Thymus (tissue), 14 donors: ENCODE data around the gene DUSP1. TPM values are rescaled to one million over a fixed set of nuclear protein-coding genes. Genes with fewer than 3 reads are reported as not detected.

Experiments
- DNase-seq, 9 donors: peaks; one replicate each; pipeline ENCODE4 v3.0.0-alpha.2; 2013; ENCODE audit warnings: low spot score in 9 of 9, low read depth in 6 of 9, missing footprints in 1 of 9
- H3K27ac ChIP-seq, 2 donors: one replicate each; pipeline ENCODE4 v1.5.1; 2013; ENCODE audit warnings: control low read depth in 1 of 2, low read depth in 1 of 2, low read length in 1 of 2, mild to moderate bottlenecking in 1 of 2, moderate library complexity in 1 of 2
- H3K27me3 ChIP-seq, 2 donors: one replicate each; pipeline ENCODE4 v1.5.1; 2013; ENCODE audit warnings: low read length in 1 of 2; ENCODE audit not compliant: control insufficient read depth in 2 of 2, insufficient read depth in 1 of 2
- H3K36me3 ChIP-seq, 2 donors: one replicate each; pipeline ENCODE4 v1.5.1; 2013; ENCODE audit warnings: low read length in 1 of 2, mild to moderate bottlenecking in 1 of 2, moderate library complexity in 1 of 2; ENCODE audit not compliant: control insufficient read depth in 2 of 2, insufficient read depth in 2 of 2
- H3K4me1 ChIP-seq, 2 donors: one replicate each; pipeline ENCODE4 v1.5.1; 2013; ENCODE audit warnings: low read length in 2 of 2; ENCODE audit not compliant: control insufficient read depth in 2 of 2, insufficient read depth in 2 of 2
- H3K4me3 ChIP-seq, 2 donors: one replicate each; pipeline ENCODE4 v1.5.1; 2013; ENCODE audit warnings: low read length in 2 of 2, control low read depth in 1 of 2, mild to moderate bottlenecking in 1 of 2
- H3K9me3 ChIP-seq, 2 donors: one replicate each; pipeline ENCODE4 v1.5.1; 2013; ENCODE audit warnings: low read length in 1 of 2, mild to moderate bottlenecking in 1 of 2; ENCODE audit not compliant: control insufficient read depth in 2 of 2, insufficient read depth in 1 of 2
- WGBS: extraction: QIAGEN DNeasy Blood & Tissue Kit; methylation state at CpG from one replicate; pipeline ENCODE4 v1.1.7; 2013; 5-methylcytosine and 5-hydroxymethylcytosine counted together
- long read RNA-seq, 10 donors: transcript quantifications; one replicate each; lab custom pipeline, GENCODE V29; 2026
- polyA plus RNA-seq: library from polyadenylated mRNA; stranded (reverse); fragments of 200-250 nt; gene quantifications from one replicate; pipeline ENCODE4 v1.2.3, GENCODE V29; 2013
- total RNA-seq: library from RNA; stranded (reverse); fragments of 120-200 nt; gene quantifications from one replicate; pipeline ENCODE4 v1.2.4, GENCODE V29; 2013
- donor health status: healthy.

DUSP1 gene, protein sequence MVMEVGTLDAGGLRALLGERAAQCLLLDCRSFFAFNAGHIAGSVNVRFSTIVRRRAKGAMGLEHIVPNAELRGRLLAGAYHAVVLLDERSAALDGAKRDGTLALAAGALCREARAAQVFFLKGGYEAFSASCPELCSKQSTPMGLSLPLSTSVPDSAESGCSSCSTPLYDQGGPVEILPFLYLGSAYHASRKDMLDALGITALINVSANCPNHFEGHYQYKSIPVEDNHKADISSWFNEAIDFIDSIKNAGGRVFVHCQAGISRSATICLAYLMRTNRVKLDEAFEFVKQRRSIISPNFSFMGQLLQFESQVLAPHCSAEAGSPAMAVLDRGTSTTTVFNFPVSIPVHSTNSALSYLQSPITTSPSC
- total RNA-seq (54.1 TPM), polyA plus RNA-seq (272 TPM)
- long read RNA-seq, donor 1, partial matches to known transcripts: 0 of 1 reads
- long read RNA-seq, donor 1, other reads (novel, unspliced or antisense): 0 of 1 reads
- long read RNA-seq, donor 2: 0 reads
- long read RNA-seq, donor 3, transcript DUSP1-201 (4 exons, 2,019 nt): major isoform, 46 of 53 reads
- long read RNA-seq, donor 3, partial matches to known transcripts: 0 of 53 reads
- long read RNA-seq, donor 3, other reads (novel, unspliced or antisense): 7 of 53 reads
- long read RNA-seq, donor 4, partial matches to known transcripts: 0 of 3 reads
- long read RNA-seq, donor 4, other reads (novel, unspliced or antisense): 0 of 3 reads
- long read RNA-seq, donor 5, transcript DUSP1-201 (4 exons, 2,019 nt): major isoform, 54 of 54 reads
- long read RNA-seq, donor 5, partial matches to known transcripts: 0 of 54 reads
- long read RNA-seq, donor 5, other reads (novel, unspliced or antisense): 0 of 54 reads
- long read RNA-seq, donor 6, transcript DUSP1-201 (4 exons, 2,019 nt): major isoform, 41 of 60 reads
- long read RNA-seq, donor 6, partial matches to known transcripts: 19 of 60 reads
- long read RNA-seq, donor 6, other reads (novel, unspliced or antisense): 0 of 60 reads
- long read RNA-seq, donor 7, transcript DUSP1-201 (4 exons, 2,019 nt): major isoform, 39 of 47 reads
- long read RNA-seq, donor 7, partial matches to known transcripts: 0 of 47 reads
- long read RNA-seq, donor 7, other reads (novel, unspliced or antisense): 8 of 47 reads
- long read RNA-seq, donor 8, transcript DUSP1-201 (4 exons, 2,019 nt): major isoform, 18 of 18 reads
- long read RNA-seq, donor 8, partial matches to known transcripts: 0 of 18 reads
- long read RNA-seq, donor 8, other reads (novel, unspliced or antisense): 0 of 18 reads
- long read RNA-seq, donor 9, transcript DUSP1-201 (4 exons, 2,019 nt): major isoform, 8 of 8 reads
- long read RNA-seq, donor 9, partial matches to known transcripts: 0 of 8 reads
- long read RNA-seq, donor 9, other reads (novel, unspliced or antisense): 0 of 8 reads
- long read RNA-seq, donor 10, transcript DUSP1-201 (4 exons, 2,019 nt): major isoform, 24 of 44 reads
- long read RNA-seq, donor 10, partial matches to known transcripts: 20 of 44 reads
- long read RNA-seq, donor 10, other reads (novel, unspliced or antisense): 0 of 44 reads

DNA sequence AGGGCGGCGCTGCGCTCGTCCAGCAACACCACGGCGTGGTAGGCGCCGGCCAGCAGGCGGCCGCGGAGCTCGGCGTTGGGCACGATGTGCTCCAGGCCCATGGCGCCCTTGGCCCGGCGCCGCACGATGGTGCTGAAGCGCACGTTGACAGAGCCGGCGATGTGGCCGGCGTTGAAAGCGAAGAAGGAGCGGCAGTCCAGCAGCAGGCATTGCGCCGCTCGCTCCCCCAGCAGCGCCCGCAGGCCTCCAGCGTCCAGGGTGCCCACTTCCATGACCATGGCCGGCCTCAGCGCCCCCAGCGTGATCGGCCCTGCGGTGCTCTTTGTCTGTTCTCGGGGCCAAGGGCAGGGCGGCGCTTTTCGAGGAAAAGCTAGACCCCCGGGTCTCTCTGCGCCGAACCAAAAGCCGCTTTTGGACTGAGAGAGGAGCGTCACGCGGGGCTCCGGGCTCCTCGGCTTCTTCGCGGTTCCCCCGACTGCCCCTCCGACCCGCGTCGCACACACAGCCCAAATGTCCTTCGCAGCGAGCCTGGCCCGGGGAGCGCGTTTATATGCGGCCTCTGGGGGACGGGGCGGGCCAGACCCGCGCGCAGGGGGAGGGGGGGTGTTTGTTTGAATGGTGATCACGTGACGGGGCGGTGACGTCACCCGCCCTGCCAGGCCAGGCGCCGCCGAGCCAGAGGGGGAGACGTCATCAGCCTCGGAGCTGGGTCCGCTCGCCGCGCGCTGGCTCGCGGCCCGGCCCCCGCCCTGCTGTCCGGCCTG lies at the start of gene DUSP1:
Gene DUSP1, minus strand, starts transcription at position 521 of the 764 bp plus-strand sequence. Its CDS starts 243 bp downstream, at position 278.
- Histone ChIP-seq H3K27me3 (peaks cover 0 to 2% of the 10 kb centered on the region in 2 donors), H3K36me3 (peaks cover 16 to 28% of the 10 kb centered on the region in 2 donors), H3K4me1 (peaks cover 39 to 71% of the 10 kb centered on the region in 2 donors), H3K9me3 (peaks cover 0 to 5% of the 10 kb centered on the region in 2 donors), H3K27ac (peak within 1 kb of the TSS; percentile 93 to 98), H3K4me3 (peak within 1 kb of the TSS; percentile 88 to 96)
- WGBS: under 1% methylated on average over 89 of the region's 89 CpGs
- peak in 8 of 9 donors; percentile 84 to 96 (median 92) for DNase-seq

DNA sequence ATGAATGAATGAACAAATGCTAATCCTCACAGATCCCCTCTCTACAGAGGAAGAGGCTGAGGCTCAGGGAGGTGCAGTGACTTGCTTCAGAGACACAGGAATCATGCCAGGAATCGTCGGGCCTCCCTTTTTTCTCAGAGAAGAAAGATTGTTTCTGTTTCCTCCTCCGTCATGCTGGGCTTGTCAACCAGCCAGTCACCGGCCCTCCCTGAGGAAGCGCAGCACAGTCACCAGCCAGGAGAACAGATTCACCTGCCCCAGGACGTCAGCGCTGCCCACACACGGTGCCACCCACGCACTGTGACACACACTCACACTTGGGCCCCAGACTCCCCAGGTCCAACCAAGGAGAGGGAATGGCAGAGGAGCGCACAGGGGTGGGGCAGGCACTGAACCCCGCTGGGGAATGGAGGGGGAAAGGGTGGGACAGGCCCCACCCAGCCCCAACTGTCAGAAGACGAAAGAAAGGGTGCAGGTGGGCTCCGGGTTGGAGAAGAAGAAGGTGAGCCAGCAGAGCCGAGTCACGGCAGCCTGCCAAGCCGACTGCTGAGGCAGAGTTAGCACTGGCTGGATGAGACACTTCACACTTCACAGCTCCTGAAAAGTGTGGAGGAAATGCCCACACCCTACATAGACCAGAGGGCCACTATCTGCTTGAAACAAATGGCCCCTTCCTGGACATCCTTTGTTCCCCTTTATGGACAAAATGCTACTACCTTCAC lies 49.2 kb upstream of the DUSP1 start:
- H3K9me3 ChIP-seq: no peaks in the 10 kb centered on the region
- no peaks in the 10 kb centered on the region for H3K36me3 ChIP-seq
- 80% methylated on average over 16 of the region's 16 CpGs for WGBS
- H3K27ac ChIP-seq: no peak overlapping the region
- no peak overlapping the region for H3K4me3 ChIP-seq
- H3K27me3 ChIP-seq: no peaks in the 10 kb centered on the region
- H3K4me1 ChIP-seq: peaks cover 0 to 5% of the 10 kb centered on the region in 2 donors
- DNase-seq: no peak

DNA sequence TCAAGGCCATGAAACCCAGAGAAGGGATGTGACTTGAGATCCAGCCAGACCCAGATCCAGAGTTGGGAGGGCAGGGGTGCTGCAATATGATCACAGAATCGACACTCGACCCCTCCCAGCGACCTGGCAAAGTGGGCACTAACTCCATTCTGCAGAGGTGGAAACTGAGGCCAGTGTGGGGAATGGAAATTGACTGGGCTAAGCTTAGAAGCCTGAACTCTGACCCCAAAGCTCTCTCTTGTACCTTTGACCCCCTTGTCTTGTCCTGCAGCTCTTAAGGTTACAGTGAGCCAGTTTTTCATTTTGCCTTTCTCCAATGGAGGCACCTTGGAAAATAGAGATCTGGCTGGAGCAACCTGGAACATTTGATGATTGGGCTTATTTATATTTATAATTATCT lies 48.6 kb upstream of the DUSP1 start:
- H3K27ac ChIP-seq: no peak overlapping the region
- 96% methylated on average over 3 of the region's 3 CpGs for WGBS
- H3K4me3 ChIP-seq: no peak overlapping the region
- no peak for DNase-seq
- H3K9me3 ChIP-seq: no peaks in the 10 kb centered on the region
- H3K27me3 ChIP-seq: no peaks in the 10 kb centered on the region
- peaks cover 0 to 5% of the 10 kb centered on the region in 2 donors for H3K4me1 ChIP-seq
- H3K36me3 ChIP-seq: no peaks in the 10 kb centered on the region

DNA sequence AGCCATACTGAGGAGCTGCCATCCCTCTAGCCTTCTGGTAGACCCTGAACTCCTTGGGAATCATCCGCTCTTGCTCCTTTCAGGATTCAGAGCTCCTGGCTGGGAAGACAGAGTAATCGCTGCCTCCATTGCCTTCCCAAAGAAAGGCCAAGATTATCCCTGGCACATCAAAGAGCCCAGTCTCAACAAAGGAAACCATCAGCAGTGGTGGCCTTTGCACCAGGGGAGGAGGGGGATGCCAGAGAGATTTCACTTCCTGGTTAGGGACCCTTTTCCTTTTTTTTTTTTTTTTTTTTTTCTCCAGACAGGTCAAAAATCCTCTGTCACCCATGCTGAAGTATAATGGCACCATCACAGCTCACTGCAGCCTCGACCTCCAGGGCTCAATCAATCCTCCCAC lies 47.1 kb upstream of the DUSP1 start:
- WGBS: 97% methylated on average over 3 of the region's 3 CpGs
- H3K27me3 ChIP-seq: no peaks in the 10 kb centered on the region
- peaks cover 0 to 5% of the 10 kb centered on the region in 2 donors for H3K4me1 ChIP-seq
- no peaks in the 10 kb centered on the region for H3K36me3 ChIP-seq
- no peak overlapping the region for H3K4me3 ChIP-seq
- no peak overlapping the region for H3K27ac ChIP-seq
- no peaks in the 10 kb centered on the region for H3K9me3 ChIP-seq
- DNase-seq: no peak

DNA sequence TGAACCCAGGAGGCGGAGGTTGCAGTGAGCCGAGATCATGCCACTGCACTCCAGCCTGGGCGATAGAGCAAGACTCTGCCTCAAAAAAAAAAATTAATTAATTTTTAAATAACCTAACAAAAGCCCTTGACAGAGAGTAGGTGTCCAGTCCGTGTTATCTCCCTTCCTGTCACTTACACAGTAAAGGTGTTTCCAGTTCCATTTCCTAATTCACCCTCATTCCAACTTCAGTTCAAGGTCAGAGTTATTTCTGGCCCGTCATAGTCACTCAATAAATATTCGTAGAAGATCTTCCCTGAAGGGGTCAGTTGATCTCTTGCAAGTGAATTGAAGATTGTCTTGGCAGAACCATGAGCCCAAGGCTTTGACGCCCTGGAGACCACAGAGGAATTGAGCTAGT lies 46.7 kb upstream of the DUSP1 start:
- Histone ChIP-seq H3K4me3 (no peak overlapping the region), H3K4me1 (peaks cover 0 to 5% of the 10 kb centered on the region in 2 donors), H3K36me3 (no peaks in the 10 kb centered on the region), H3K27ac (no peak overlapping the region), H3K9me3 (no peaks in the 10 kb centered on the region), H3K27me3 (no peaks in the 10 kb centered on the region)
- WGBS: over 99% methylated on average over 7 of the region's 7 CpGs
- no peak for DNase-seq

DNA sequence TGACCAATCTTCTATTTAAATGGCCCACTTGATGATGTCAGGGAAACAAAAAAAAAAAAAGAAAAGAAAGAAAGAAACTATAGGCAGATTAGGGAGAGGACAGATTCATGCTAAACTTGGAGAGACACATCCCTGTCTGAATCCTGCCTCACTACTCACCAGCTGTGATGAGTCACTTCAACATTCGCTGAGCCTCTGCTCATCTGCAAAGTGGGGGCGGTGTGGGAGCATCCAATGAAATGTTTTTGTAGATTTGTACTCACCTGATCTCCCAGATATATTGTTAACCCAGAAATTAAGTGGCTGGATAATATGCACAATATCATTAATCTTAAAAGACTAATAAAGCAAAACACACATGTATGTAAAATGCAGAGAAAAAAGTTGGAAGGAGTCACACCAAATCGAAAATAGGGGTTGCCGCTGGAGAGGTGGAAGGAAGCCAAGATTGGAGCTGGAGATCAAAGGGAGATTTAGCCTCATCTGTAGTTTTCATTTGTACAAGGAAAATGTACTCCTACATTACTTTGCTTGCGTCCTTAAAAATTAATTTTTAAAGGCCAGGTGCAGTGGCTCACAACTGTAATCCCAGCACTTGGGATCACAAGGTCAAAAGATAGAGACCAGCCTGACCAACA lies 46.0 kb upstream of the DUSP1 start:
- Histone ChIP-seq H3K9me3 (no peaks in the 10 kb centered on the region), H3K4me3 (no peak overlapping the region), H3K36me3 (no peaks in the 10 kb centered on the region), H3K4me1 (peaks cover 0 to 5% of the 10 kb centered on the region in 2 donors), H3K27me3 (no peaks in the 10 kb centered on the region), H3K27ac (no peak overlapping the region)
- WGBS: 93% methylated on average over 5 of the region's 5 CpGs
- no peak for DNase-seq

DNA sequence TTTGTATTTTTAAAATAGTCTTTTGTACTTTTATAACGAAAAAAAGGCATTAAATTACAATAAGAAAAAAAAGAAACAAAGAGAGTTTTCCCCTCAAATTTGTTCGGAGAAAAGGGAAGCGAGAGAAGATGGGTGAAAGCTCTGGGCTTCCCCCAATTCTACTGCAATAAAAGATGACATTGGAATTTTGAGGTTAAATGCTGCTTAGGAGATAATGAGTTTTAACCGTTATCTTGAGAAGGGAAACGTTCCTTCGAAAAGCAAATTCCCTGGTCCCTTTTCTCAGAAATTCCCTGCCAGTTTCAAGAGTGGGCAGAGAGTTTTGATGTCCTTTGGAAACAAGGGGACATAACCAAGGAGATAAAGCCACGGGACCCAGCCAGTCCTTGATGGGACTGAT lies 44.6 kb upstream of the DUSP1 start:
- Histone ChIP-seq H3K27ac (no peak overlapping the region), H3K9me3 (no peaks in the 10 kb centered on the region), H3K27me3 (no peaks in the 10 kb centered on the region), H3K4me1 (peaks cover 0 to 5% of the 10 kb centered on the region in 2 donors), H3K36me3 (no peaks in the 10 kb centered on the region), H3K4me3 (no peak overlapping the region)
- 94% methylated on average over 7 of the region's 7 CpGs for WGBS
- DNase-seq: no peak
